IMR-90 (cell line): ENCODE data around the gene RMI2. TPM values are rescaled to one million over a fixed set of nuclear protein-coding genes. Genes with fewer than 3 reads are reported as not detected.

ENCODE experiments used
- ATAC-seq: fragments of 200-7000 bp; cut with Tn5 transposase; 2 replicates; pipeline ENCODE4 v1.9.1; 2020; ENCODE audit warnings: low read depth, mild to moderate bottlenecking, moderate library complexity
- BruUV-seq: library from RNA; stranded (reverse); fragments of 400-500 nt; replicated peaks from 2 replicates; lab custom pipeline; 2021; lab: Mats Ljungman, UMichigan
- CTCF ChIA-PET: fragments of 300-600 bp; formaldehyde crosslinking; extraction: SDS; loops from one replicate; lab custom pipeline; 2021; ENCODE audit warnings: antibody characterized with exemption; lab: Yijun Ruan, JAX
- POLR2A ChIA-PET: fragments of 300-600 bp; sonication (Branson Sonifier 250); formaldehyde crosslinking; loops from one replicate; lab custom pipeline; 2022; ENCODE audit warnings: antibody characterized with exemption; ENCODE audit not compliant: unreplicated experiment; lab: Charles Lee
- DNase-seq: peaks from one replicate; pipeline ENCODE4 v3.0.0; 2013
- H2AFZ ChIP-seq: replicated peaks from 2 replicates; pipeline ENCODE3; 2013; ENCODE audit warnings: low read length, mild to moderate bottlenecking; ENCODE audit not compliant: poor library complexity
- H2AK5ac ChIP-seq: 2 replicates; pipeline ENCODE4 v1.6.1; 2013; ENCODE audit warnings: low read depth, low read length, inconsistent platforms
- H2AK9ac ChIP-seq: replicated peaks from 2 replicates; pipeline ENCODE3; 2013; ENCODE audit warnings: mild to moderate bottlenecking, low read depth, low read length, moderate library complexity; ENCODE audit not compliant: poor library complexity
- H2BK120ac ChIP-seq: 2 replicates; pipeline ENCODE4 v1.6.1; 2013; ENCODE audit warnings: low read depth, low read length, inconsistent platforms
- H2BK15ac ChIP-seq: 3 replicates; pipeline ENCODE4 v1.6.1; 2013; ENCODE audit warnings: low read depth, low read length, inconsistent platforms
- H2BK20ac ChIP-seq: 2 replicates; pipeline ENCODE4 v1.6.1; 2013; ENCODE audit warnings: low read depth, mild to moderate bottlenecking, inconsistent platforms, low read length, moderate library complexity
- H2BK5ac ChIP-seq: 2 replicates; pipeline ENCODE4 v1.6.1; 2013; ENCODE audit warnings: mild to moderate bottlenecking, low read depth, low read length, inconsistent platforms; ENCODE audit not compliant: poor library complexity, severe bottlenecking
- H3K14ac ChIP-seq: replicated peaks from 2 replicates; pipeline ENCODE4 v1.6.1; 2013; ENCODE audit warnings: low read depth, low read length, inconsistent platforms
- H3K18ac ChIP-seq: 2 replicates; pipeline ENCODE4 v1.6.1; 2013; ENCODE audit warnings: low read depth, low read length, control low read depth
- H3K23ac ChIP-seq: 2 replicates; pipeline ENCODE4 v1.6.1; 2013; ENCODE audit warnings: low read depth, low read length, inconsistent platforms
- H3K27ac ChIP-seq: 2 replicates; pipeline ENCODE4 v1.5.1; 2013; ENCODE audit warnings: mild to moderate bottlenecking, control low read depth, low read length; ENCODE audit not compliant: insufficient read depth
- H3K27me3 ChIP-seq: 2 replicates; pipeline ENCODE4 v1.6.1; 2013; ENCODE audit warnings: low read length; ENCODE audit not compliant: control insufficient read depth, insufficient read depth
- H3K36me3 ChIP-seq: 2 replicates; pipeline ENCODE4 v1.6.1; 2013; ENCODE audit warnings: low read length, mixed read lengths; ENCODE audit not compliant: control insufficient read depth, insufficient read depth
- H3K4ac ChIP-seq: 2 replicates; pipeline ENCODE4 v1.6.1; 2013; ENCODE audit warnings: low read depth, low read length, inconsistent platforms
- H3K4me1 ChIP-seq: 2 replicates; pipeline ENCODE4 v1.6.1; 2013; ENCODE audit warnings: low read length, mixed read lengths; ENCODE audit not compliant: control insufficient read depth, insufficient read depth
- H3K4me2 ChIP-seq: 2 replicates; pipeline ENCODE4 v1.6.1; 2013; ENCODE audit warnings: low read depth, mild to moderate bottlenecking, control low read depth, low read length, moderate library complexity
- H3K4me3 ChIP-seq: 2 replicates; pipeline ENCODE4 v1.5.1; 2013; ENCODE audit warnings: low read depth, mild to moderate bottlenecking, control low read depth, low read length, moderate library complexity; ENCODE audit not compliant: insufficient read depth
- H3K56ac ChIP-seq: 2 replicates; pipeline ENCODE4 v1.6.1; 2013; ENCODE audit warnings: low read length, inconsistent platforms; ENCODE audit not compliant: insufficient read depth; ENCODE audit errors: extremely low read depth
- H3K79me1 ChIP-seq, 2 experiments: 2 replicates each; pipeline ENCODE4 v1.6.1; 2013; ENCODE audit warnings: low read length in 2 of 2, inconsistent platforms in 1 of 2, low read depth in 1 of 2
- H3K9ac ChIP-seq: 2 replicates; pipeline ENCODE4 v1.6.1; 2013; ENCODE audit warnings: low read depth, low read length, control low read depth
- H3K9me1 ChIP-seq: 2 replicates; pipeline ENCODE4 v1.6.1; 2013; ENCODE audit warnings: low read length, inconsistent platforms; ENCODE audit not compliant: insufficient read depth
- H3K9me3 ChIP-seq: 2 replicates; pipeline ENCODE4 v1.6.1; 2013; ENCODE audit warnings: low read length; ENCODE audit not compliant: control insufficient read depth, insufficient read depth
- H4K20me1 ChIP-seq: 2 replicates; pipeline ENCODE4 v1.6.1; 2013; ENCODE audit warnings: low read length, inconsistent platforms; ENCODE audit not compliant: insufficient read depth
- H4K5ac ChIP-seq: 2 replicates; pipeline ENCODE4 v1.6.1; 2013; ENCODE audit warnings: mild to moderate bottlenecking, low read depth, low read length, control low read depth
- H4K8ac ChIP-seq, 2 experiments: 2 replicates each; pipeline ENCODE4 v1.6.1; 2013; ENCODE audit warnings: low read depth in 2 of 2, low read length in 2 of 2, control low read depth in 1 of 2, inconsistent platforms in 1 of 2
- H4K91ac ChIP-seq: 2 replicates; pipeline ENCODE4 v1.6.1; 2013; ENCODE audit warnings: low read depth, low read length, inconsistent platforms; ENCODE audit not compliant: insufficient read depth
- MAFK ChIP-seq: IDR thresholded peaks from 2 replicates; pipeline ENCODE4 v1.6.1; 2012; ENCODE audit warnings: low read depth, low read length, improper control_type of control experiment
- WGBS, 2 experiments: methylation state at CpG; one replicate each; pipeline versions ENCODE4 v1.1.5 to v1.1.7; 2013; ENCODE audit warnings: missing lambda C conversion rate in 2 of 2; ENCODE audit not compliant: insufficient read length in 1 of 2; ENCODE audit errors: extremely low coverage in 2 of 2; 5-methylcytosine and 5-hydroxymethylcytosine counted together
- dilution Hi-C: fragments of 300-500 bp; cut with HindIII; formaldehyde crosslinking; loops from one replicate; pipeline ENCODE4 v1.14.3; 2018; ENCODE audit warnings: low sequenced_read_pairs; ENCODE audit not compliant: unreplicated experiment
- in situ Hi-C: fragments of 300-500 bp; cut with MboI; formaldehyde crosslinking; loops from 3 replicates; pipeline ENCODE4 v1.14.3; 2019; ENCODE audit warnings: low sequenced_read_pairs, inconsistent platforms, mixed read lengths
- intact Hi-C: fragments of 100-400 bp; cut with micrococcal nuclease; formaldehyde crosslinking; loops from 2 replicates; pipeline ENCODE4 v1.10.0; 2022
- polyA plus RNA-seq, 3 experiments: library from polyadenylated mRNA; depleted of rRNA; stranded (reverse); fragments of >200 nt; gene quantifications; 2 replicates each; pipeline ENCODE4 v1.2.3, GENCODE V29; 2012; ENCODE audit warnings: low replicate concordance in 1 of 3
- total RNA-seq: library from RNA; depleted of rRNA; stranded (reverse); fragments of >200 nt; gene quantifications from 2 replicates; pipeline ENCODE4 v1.2.3, GENCODE V29; 2012

Gene RMI2
- total and polyA plus RNA-seq, 2 of the 4 experiments (the other 2 are of a cell fraction) = 3.2 to 5.6 TPM

- Histone ChIP-seq H2AFZ (no peak overlapping the region), H4K20me1 (no peaks in the 10 kb centered on the region), H3K18ac (no peak overlapping the region), H3K9me1 (peaks cover 3% of the 10 kb centered on the region; the same call in 1 of the 2 replicates), H3K79me1 (no peaks in the 10 kb centered on the region), H2BK20ac (no peak overlapping the region), H4K8ac (no peak overlapping the region), H2BK15ac (no peak overlapping the region), H3K9ac (no peak overlapping the region), H3K9me3 (no peaks in the 10 kb centered on the region), H3K14ac (no peak overlapping the region), H2AK9ac (no peak overlapping the region), H3K56ac (no peak overlapping the region), H3K4me2 (no peak overlapping the region), H2AK5ac (no peak overlapping the region), H3K36me3 (no peaks in the 10 kb centered on the region), H3K27me3 (no peaks in the 10 kb centered on the region), H2BK120ac (no peak overlapping the region), H3K23ac (no peak overlapping the region), H4K5ac (no peak overlapping the region), H4K91ac (no peak overlapping the region), H3K4ac (no peak overlapping the region), H3K4me1 (peaks cover 2% of the 10 kb centered on the region; the same call in 1 of the 2 replicates), H3K27ac (no peak overlapping the region), H2BK5ac (no peak overlapping the region), H3K4me3 (no peak overlapping the region)
- POLR2A ChIA-PET = no interaction called here
- TF ChIP-seq MAFK = no peak
- DNase-seq = no peak
- dilution Hi-C loops = no loop called here
- ATAC-seq = no peak
- WGBS, 2 experiments = 81% methylated on average over 8 of the region's 15 CpGs; no CpG with 5 or more reads in 1 of the 2 experiments
- CTCF ChIA-PET = interaction anchor here (0.9 kb wide), 1 partner anchor 419 kb away, joined by 4 read pairs; no protein-coding TSS in a partner anchor
- BruUV-seq = no TSS peak
- in situ Hi-C loops = no loop called here
- intact Hi-C loops = no loop called here
Observed at GRCh38 chr16:11383481-11384183, 38.4 kb downstream of the RMI2 start.
